K562 (cell line): ENCODE results near the gene BLCAP. TPM values are rescaled to one million over a fixed set of nuclear protein-coding genes. Genes with fewer than 3 reads are reported as not detected.

Experiments used
- ATAC-seq: fragments of 200-7000 bp; cut with Tn5 transposase; 3 replicates; pipeline ENCODE4 v1.9.1; 2020; ENCODE audit warnings: moderate library complexity
- BruUV-seq: library from RNA; stranded (reverse); fragments of 400-500 nt; replicated peaks from 2 replicates; lab custom pipeline; 2021; lab: Mats Ljungman, UMichigan
- CTCF ChIA-PET: fragments of 300-600 bp; formaldehyde crosslinking; extraction: SDS; loops from one replicate; lab custom pipeline; 2021; ENCODE audit warnings: low intra/inter-chr PET ratio; lab: Yijun Ruan, JAX
- POLR2A ChIA-PET: fragments of 300-600, 350-650 bp; sonication (Branson Sonifier 250); formaldehyde crosslinking; extraction: SDS; loops from one replicate; lab custom pipeline; 2021; ENCODE audit warnings: antibody characterized with exemption, inconsistent platforms; lab: Yijun Ruan, JAX
- DNase-seq, 4 experiments: peaks; one replicate each; pipeline versions ENCODE4 v3.0.0 to v3.0.0-alpha.2; 2011 to 2018; ENCODE audit warnings: low spot score in 3 of 4, mixed read lengths in 3 of 4; ENCODE audit errors: extremely low read depth in 1 of 4
- FAIRE-seq: peaks from 2 replicates; lab custom pipeline; 2011; peaks lifted over from hg19 to GRCh38; lab: Jason Lieb, UNC
- H2AFZ ChIP-seq: 2 replicates; pipeline ENCODE4 v1.6.0; 2011; ENCODE audit warnings: low read depth, low read length, control low read depth, inconsistent platforms
- H3K27ac ChIP-seq: fragments of 200-600 bp; 3 replicates; pipeline ENCODE4 v1.8.0; 2011; ENCODE audit warnings: low read depth, mild to moderate bottlenecking, control low read depth, inconsistent platforms, low read length, moderate library complexity, mixed read lengths; ENCODE audit errors: extremely low read depth
- H3K27me3 ChIP-seq, 2 experiments: fragments of 300-600 bp in 1 of 2; 2 replicates in 1 of 2; 3 replicates in 1 of 2; pipeline versions ENCODE4 v1.6.0 to v1.8.0; 2011; ENCODE audit warnings: inconsistent platforms in 2 of 2, low read length in 2 of 2, mild to moderate bottlenecking in 1 of 2, mixed read lengths in 1 of 2, moderate library complexity in 1 of 2; ENCODE audit not compliant: control insufficient read depth in 2 of 2, insufficient read depth in 2 of 2
- H3K36me3 ChIP-seq: fragments of 300-600 bp; 3 replicates; pipeline ENCODE4 v1.8.0; 2011; ENCODE audit warnings: mild to moderate bottlenecking, low read length, inconsistent platforms; ENCODE audit not compliant: control insufficient read depth, insufficient read depth
- H3K4me1 ChIP-seq, 2 experiments: fragments of 200-600 bp in 1 of 2; replicated peaks in 1 of 2; 2 replicates in 1 of 2; 3 replicates in 1 of 2; pipeline versions ENCODE4 v1.5.1 to v1.8.0; 2011; ENCODE audit warnings: inconsistent platforms in 2 of 2, low read length in 2 of 2, mild to moderate bottlenecking in 1 of 2, mixed read lengths in 1 of 2, moderate library complexity in 1 of 2; ENCODE audit not compliant: control insufficient read depth in 2 of 2, insufficient read depth in 2 of 2
- H3K4me2 ChIP-seq: 2 replicates; pipeline ENCODE4 v1.6.1; 2011; ENCODE audit warnings: low read length, control low read depth, inconsistent platforms, mixed read lengths; ENCODE audit not compliant: insufficient read depth
- H3K4me3 ChIP-seq: fragments of 200-600 bp; sonication (generic), shearing (Covaris generic); 2 replicates; pipeline ENCODE4 v1.5.1; 2016; ENCODE audit warnings: control low read depth, inconsistent platforms
- H3K79me2 ChIP-seq: fragments of 200-600 bp; 3 replicates; pipeline ENCODE4 v1.8.0; 2011; ENCODE audit warnings: low read length, inconsistent platforms; ENCODE audit not compliant: control insufficient read depth, insufficient read depth
- H3K9ac ChIP-seq, 2 experiments: 2 replicates each; pipeline versions ENCODE4 v1.6.0 to v1.6.1; 2011; ENCODE audit warnings: low read depth in 2 of 2, low read length in 2 of 2, control low read depth in 1 of 2, inconsistent platforms in 1 of 2, mild to moderate bottlenecking in 1 of 2, mixed read lengths in 1 of 2; ENCODE audit not compliant: insufficient read depth in 1 of 2
- H3K9me1 ChIP-seq: one replicate; pipeline ENCODE4 v1.6.0; 2011; ENCODE audit warnings: inconsistent platforms, mild to moderate bottlenecking, low read length, moderate library complexity; ENCODE audit not compliant: control insufficient read depth, insufficient read depth
- H3K9me3 ChIP-seq: replicated peaks from 2 replicates; pipeline ENCODE4 v1.5.1; 2011; ENCODE audit warnings: low read depth, low read length, inconsistent platforms; ENCODE audit not compliant: control insufficient read depth, insufficient read depth
- H4K20me1 ChIP-seq: replicated peaks from 2 replicates; pipeline ENCODE4 v1.6.1; 2011; ENCODE audit warnings: low read length, inconsistent platforms, mixed read lengths; ENCODE audit not compliant: control insufficient read depth, insufficient read depth
- ARID3A ChIP-seq: IDR thresholded peaks from 2 replicates; pipeline ENCODE4 v1.6.1; 2012; ENCODE audit warnings: low read depth, low read length, improper control_type of control experiment, borderline replicate concordance
- MAZ ChIP-seq, 2 experiments: fragments of 450-650 bp in 1 of 2; sonication (generic) in 1 of 2; formaldehyde crosslinking; IDR thresholded peaks in 1 of 2; conservative IDR thresholded peaks in 1 of 2; 2 replicates each; pipeline versions ENCODE4 v1.4.0 to v1.5.0; 2020; ENCODE audit warnings: mild to moderate bottlenecking in 1 of 2, missing genetic modification reagents in 1 of 2
- NR2F6 ChIP-seq: fragments of 450-650 bp; formaldehyde crosslinking; IDR thresholded peaks from 2 replicates; pipeline ENCODE4 v1.4.0; 2020; ENCODE audit warnings: mild to moderate bottlenecking
- RBM22 ChIP-seq: fragments of 200-400 bp; formaldehyde crosslinking; IDR thresholded peaks from 2 replicates; pipeline ENCODE4 v1.6.1; 2018; ENCODE audit warnings: low read length, low read depth; ENCODE audit not compliant: poor library complexity, severe bottlenecking
- WGBS: fragments of 100-300 bp; shearing (Covaris generic); methylation state at CpG from one replicate; pipeline ENCODE4 v1.1.6; 2016; ENCODE audit warnings: low coverage, mixed read lengths; ENCODE audit not compliant: insufficient coverage; ENCODE audit errors: missing lambda C conversion rate; 5-methylcytosine and 5-hydroxymethylcytosine counted together
- in situ Hi-C: fragments of 300-500 bp; cut with MboI; formaldehyde crosslinking; loops from 4 replicates; pipeline ENCODE4 v1.15.0; 2018; ENCODE audit warnings: inconsistent platforms, mixed read lengths
- intact Hi-C: fragments of 100-400 bp; cut with micrococcal nuclease; formaldehyde crosslinking; loops from 2 replicates; pipeline ENCODE4 v1.14.2; 2022
- polyA plus RNA-seq, 8 experiments: library from polyadenylated mRNA; depleted of rRNA in 4 of 8; stranded (reverse) in 5 of 8; unstranded in 3 of 8; fragments of >200 nt; fragmentation: Nextera tagmentation in 2 of 8; fragmentation: Illumina TruSeq in 1 of 8; extraction: Ambion mirVana in 2 of 8; extraction: Trizol in 1 of 8; gene quantifications; 2 replicates each; pipeline versions ENCODE4 v1.2.1 to v1.2.3, GENCODE V29; 2011 to 2014; ENCODE audit warnings: inconsistent platforms in 1 of 8, missing spikeins in 1 of 8
- total RNA-seq, 7 experiments: library from RNA; depleted of rRNA in 6 of 7; stranded (reverse); fragments of >200 nt in 6 of 7; fragmentation: Illumina TruSeq in 2 of 7; extraction: Trizol in 2 of 7; gene quantifications; 2 replicates each; pipeline versions ENCODE4 v1.2.1 to v1.2.3, GENCODE V29; 2011 to 2021; ENCODE audit warnings: low replicate concordance in 1 of 7

Gene BLCAP
- total and polyA plus RNA-seq, 9 of the 15 experiments (the other 6 are each of a cell fraction or from before 2014, with no cell fraction given), result 16.9 to 41.5 (median 27.6) TPM

GRCh38 chr20:37479266-37479665 lies 48.4 kb downstream of the BLCAP start:
- no peak overlapping the region for H3K27ac ChIP-seq
- no peak for FAIRE-seq
- no TSS peak for BruUV-seq
- TF ChIP-seq RBM22 (no peak), NR2F6 (no peak), MAZ (CRISPR knock-in tag; conservative IDR thresholded peaks at IDR 0.05 in 1 of 2, IDR thresholded peaks at IDR 0.05 in 1 of 2) (no peak), ARID3A (no peak)
- no peak for DNase-seq
- no peaks in the 10 kb centered on the region for H3K36me3 ChIP-seq
- no peak overlapping the region for H3K4me2 ChIP-seq
- peaks cover 4% of the 10 kb centered on the region for H3K9me1 ChIP-seq
- H4K20me1 ChIP-seq, result no peaks in the 10 kb centered on the region; the same call in none of the 2 replicates
- in situ Hi-C loops (no loop called here), intact Hi-C loops (no loop called here)
- H3K9ac ChIP-seq, result no peak overlapping the region
- ChIA-PET CTCF (no interaction called here), POLR2A (interaction anchor here (0.7 kb wide), 1 partner anchor 30 kb away, joined by 5 read pairs; no protein-coding TSS in a partner anchor)
- no peak overlapping the region for H2AFZ ChIP-seq
- H3K27me3 ChIP-seq, result peaks cover 22 to 45% of the 10 kb centered on the region in 2 experiments
- H3K4me1 ChIP-seq, result no peaks in the 10 kb centered on the region
- ATAC-seq, result no peak
- no peaks in the 10 kb centered on the region for H3K9me3 ChIP-seq
- H3K79me2 ChIP-seq, result no peaks in the 10 kb centered on the region
- 0% methylated on average over 6 of the region's 6 CpGs for WGBS
- no peak overlapping the region for H3K4me3 ChIP-seq
